ENCODE data around the gene MEGF6. TPM values are rescaled to one million over a fixed set of nuclear protein-coding genes. Genes with fewer than 3 reads are reported as not detected.
A peak's percentile ranks its signal among the peaks of the same experiment; 100 is the strongest.

MEGF6 gene
- total RNA-seq, 4 donors from 2014 or later, result 66.7 to 120 (median 74.5) TPM

GRCh38 chr1:3506943-3507342 is 104.4 kb downstream of the MEGF6 start:
- H3K27ac ChIP-seq, result no peak overlapping the region
- TF ChIP-seq CTCF (IDR thresholded peaks at IDR 0.05) (no peak), EP300 (IDR thresholded peaks at IDR 0.05) (no peak), POLR2AphosphoS5 (IDR thresholded peaks at IDR 0.05) (no peak), POLR2A (IDR thresholded peaks at IDR 0.05) (no peak)
- no peaks in the 10 kb centered on the region for H3K27me3 ChIP-seq
- H3K4me3 ChIP-seq, result no peak overlapping the region
- 96% methylated on average over 7 of the region's 7 CpGs for WGBS
- peaks cover 42% of the 10 kb centered on the region for H3K36me3 ChIP-seq
- no peak for DNase-seq (ENCODE audit: low spot score in 2 of 2)
- no peaks in the 10 kb centered on the region for H3K9me3 ChIP-seq
- peaks cover 33% of the 10 kb centered on the region for H3K4me1 ChIP-seq

- no peaks in the 10 kb centered on the region for H3K9me3 ChIP-seq
- no CpG with 5 or more reads among the region's 15 CpGs for WGBS
- no peak overlapping the region for H3K27ac ChIP-seq
- H3K4me3 ChIP-seq, result no peak overlapping the region
- H3K36me3 ChIP-seq, result peaks cover 41% of the 10 kb centered on the region
- H3K27me3 ChIP-seq, result no peaks in the 10 kb centered on the region
- peaks cover 33% of the 10 kb centered on the region for H3K4me1 ChIP-seq
- TF ChIP-seq POLR2A (IDR thresholded peaks at IDR 0.05) (no peak), CTCF (IDR thresholded peaks at IDR 0.05) (no peak), POLR2AphosphoS5 (IDR thresholded peaks at IDR 0.05) (no peak), EP300 (IDR thresholded peaks at IDR 0.05) (no peak)
- no peak for DNase-seq (ENCODE audit: low spot score in 2 of 2)
These were observed 105.3 kb downstream of the MEGF6 start for GRCh38 chr1:3506041-3506440.

GRCh38 chr1:3505161-3505560 is 106.1 kb downstream of the MEGF6 start:
- H3K4me3 ChIP-seq, result no peak overlapping the region
- no peaks in the 10 kb centered on the region for H3K9me3 ChIP-seq
- no peaks in the 10 kb centered on the region for H3K27me3 ChIP-seq
- DNase-seq (ENCODE audit: low spot score in 2 of 2), result no peak
- peaks cover 33% of the 10 kb centered on the region for H3K4me1 ChIP-seq
- no CpG with 5 or more reads among the region's 20 CpGs for WGBS
- TF ChIP-seq CTCF (IDR thresholded peaks at IDR 0.05) (no peak), EP300 (IDR thresholded peaks at IDR 0.05) (no peak), POLR2A (IDR thresholded peaks at IDR 0.05) (no peak), POLR2AphosphoS5 (IDR thresholded peaks at IDR 0.05) (no peak)
- peak overlapping the region; percentile 79 for H3K27ac ChIP-seq
- H3K36me3 ChIP-seq, result peaks cover 48% of the 10 kb centered on the region

- WGBS, result no CpG with 5 or more reads among the region's 7 CpGs
- no peak for TF ChIP-seq POLR2AphosphoS5 (IDR thresholded peaks at IDR 0.05)
- TF ChIP-seq POLR2A (IDR thresholded peaks at IDR 0.05), result no peak
- TF ChIP-seq CTCF (IDR thresholded peaks at IDR 0.05), result no peak
- no peak for TF ChIP-seq EP300 (IDR thresholded peaks at IDR 0.05)
- DNase-seq (ENCODE audit: low spot score in 2 of 2), result no peak
- Histone ChIP-seq H3K9me3 (no peaks in the 10 kb centered on the region), H3K27me3 (no peaks in the 10 kb centered on the region), H3K27ac (peak overlapping the region; percentile 79), H3K4me3 (no peak overlapping the region), H3K36me3 (peaks cover 52% of the 10 kb centered on the region), H3K4me1 (peaks cover 33% of the 10 kb centered on the region)
These were observed 106.5 kb downstream of the MEGF6 start for GRCh38 chr1:3504822-3505153.

- Histone ChIP-seq H3K27ac (peak overlapping the region; percentile 79), H3K4me3 (no peak overlapping the region), H3K27me3 (no peaks in the 10 kb centered on the region), H3K9me3 (no peaks in the 10 kb centered on the region), H3K36me3 (peaks cover 57% of the 10 kb centered on the region), H3K4me1 (peaks cover 33% of the 10 kb centered on the region)
- DNase-seq (ENCODE audit: low spot score in 2 of 2), result peak; percentile 92 to 93
- TF ChIP-seq POLR2AphosphoS5 (IDR thresholded peaks at IDR 0.05) (peak in 1 of 3 donors; percentile 62), POLR2A (IDR thresholded peaks at IDR 0.05) (no peak)
- WGBS, result 27% methylated on average over 8 of the region's 31 CpGs
These were observed 107.0 kb downstream of the MEGF6 start for GRCh38 chr1:3504151-3504821.

GRCh38 chr1:3503525-3503886 is 107.8 kb downstream of the MEGF6 start:
- H3K27ac ChIP-seq, result peak overlapping the region; percentile 10
- TF ChIP-seq EP300 (IDR thresholded peaks at IDR 0.05) (no peak), CTCF (IDR thresholded peaks at IDR 0.05) (no peak), POLR2A (IDR thresholded peaks at IDR 0.05) (no peak), POLR2AphosphoS5 (IDR thresholded peaks at IDR 0.05) (no peak)
- peaks cover 33% of the 10 kb centered on the region for H3K4me1 ChIP-seq
- H3K36me3 ChIP-seq, result peaks cover 59% of the 10 kb centered on the region
- H3K27me3 ChIP-seq, result no peaks in the 10 kb centered on the region
- H3K9me3 ChIP-seq, result no peaks in the 10 kb centered on the region
- 84% methylated on average over 8 of the region's 8 CpGs for WGBS
- no peak for DNase-seq (ENCODE audit: low spot score in 2 of 2)
- H3K4me3 ChIP-seq, result no peak overlapping the region

Measured in suprapubic skin (tissue), 4 donors.